K562 (cell line): Measurements from ENCODE around the gene HACE1. TPM values are rescaled to one million over a fixed set of nuclear protein-coding genes. Genes with fewer than 3 reads are reported as not detected.

Source experiments
- ATF1 ChIP-seq, 2 experiments: fragments of 450-650 bp in 1 of 2; IDR thresholded peaks; 2 replicates each; pipeline ENCODE4 v1.6.1; 2016; ENCODE audit warnings: missing compliant biosample characterization in 1 of 2, missing genetic modification characterization in 1 of 2
- ATF7 ChIP-seq: fragments of 450-650 bp; IDR thresholded peaks from 2 replicates; pipeline ENCODE4 v1.7.1; 2014; ENCODE audit warnings: mild to moderate bottlenecking, moderate library complexity
- CHD4 ChIP-seq: fragments of 200-600 bp; sonication (generic); IDR thresholded peaks from 3 replicates; pipeline ENCODE4 v1.6.1; 2012; ENCODE audit warnings: low read depth, mild to moderate bottlenecking, mixed read lengths, low read length, inconsistent platforms; ENCODE audit not compliant: insufficient read depth, insufficient replicate concordance, poor library complexity, severe bottlenecking
- CTCF ChIP-seq, 3 experiments: IDR thresholded peaks in 2 of 3; conservative IDR thresholded peaks in 1 of 3; 2 replicates each; pipeline ENCODE4 v1.5.1; 2011 to 2012; ENCODE audit warnings: low read length in 3 of 3, mild to moderate bottlenecking in 3 of 3, control low read depth in 2 of 3, improper control_type of control experiment in 1 of 3, inconsistent platforms in 1 of 3, low read depth in 1 of 3, mixed read lengths in 1 of 3, moderate library complexity in 1 of 3; ENCODE audit not compliant: insufficient read depth in 2 of 3
- ELK3 ChIP-seq: fragments of 450-650 bp; formaldehyde crosslinking; IDR thresholded peaks from 2 replicates; pipeline ENCODE4 v1.4.0; 2020; ENCODE audit warnings: mild to moderate bottlenecking
- HMGN3 ChIP-seq: IDR thresholded peaks from 2 replicates; pipeline ENCODE4 v1.6.1; 2011; ENCODE audit warnings: borderline replicate concordance, low read depth, mild to moderate bottlenecking, mixed read lengths, low read length; ENCODE audit not compliant: insufficient read length; ENCODE audit errors: extremely low read depth
- NEUROD1 ChIP-seq: fragments of 150-350 bp; IDR thresholded peaks from 2 replicates; pipeline ENCODE4 v1.6.1; 2014; ENCODE audit warnings: borderline replicate concordance, low read length, low read depth; ENCODE audit not compliant: partially characterized antibody
- POLR2G ChIP-seq: fragments of 200-400 bp; formaldehyde crosslinking; IDR thresholded peaks from 2 replicates; pipeline ENCODE4 v1.6.1; 2017; ENCODE audit warnings: low read depth, mild to moderate bottlenecking, antibody characterized with exemption, low read length, moderate library complexity
- SNIP1 ChIP-seq: fragments of 450-650 bp; IDR thresholded peaks from 2 replicates; pipeline ENCODE4 v1.7.1; 2017; ENCODE audit warnings: low read depth, mild to moderate bottlenecking
- ZBTB1 ChIP-seq: sonication (generic); formaldehyde crosslinking; IDR thresholded peaks from 2 replicates; pipeline ENCODE4 v1.8.1; 2023; ENCODE audit warnings: missing genetic modification reagents, low read depth, mild to moderate bottlenecking, borderline replicate concordance
- ZKSCAN3 ChIP-seq: fragments of 250-450 bp; sonication (Bioruptor Pico); IDR thresholded peaks from 2 replicates; pipeline ENCODE4 v1.4.0; 2020
- polyA plus RNA-seq, 8 experiments: library from polyadenylated mRNA; depleted of rRNA in 4 of 8; stranded (reverse) in 5 of 8; unstranded in 3 of 8; fragments of >200 nt; fragmentation: Nextera tagmentation in 2 of 8; fragmentation: Illumina TruSeq in 1 of 8; extraction: Ambion mirVana in 2 of 8; extraction: Trizol in 1 of 8; gene quantifications; 2 replicates each; pipeline versions ENCODE4 v1.2.1 to v1.2.3, GENCODE V29; 2011 to 2014; ENCODE audit warnings: inconsistent platforms in 1 of 8, missing spikeins in 1 of 8
- total RNA-seq, 7 experiments: library from RNA; depleted of rRNA in 6 of 7; stranded (reverse); fragments of >200 nt in 6 of 7; fragmentation: Illumina TruSeq in 2 of 7; extraction: Trizol in 2 of 7; gene quantifications; 2 replicates each; pipeline versions ENCODE4 v1.2.1 to v1.2.3, GENCODE V29; 2011 to 2021; ENCODE audit warnings: low replicate concordance in 1 of 7
- TF ChIP-seq, protein P1 (sequence below): fragments of 450-650 bp; IDR thresholded peaks from 2 replicates; pipeline ENCODE4 v1.6.1; 2016; ENCODE audit warnings: low read depth

HACE1 gene
- total and polyA plus RNA-seq, 9 of the 15 experiments (the other 6 are each of a cell fraction or from before 2014, with no cell fraction given) = 3.6 to 19.9 (median 9.1) TPM

GRCh38 chr6:104859225-104860146, at the start of gene HACE1 (continued):
- TF ChIP-seq ZBTB1 (peak; percentile 68; the same call in 1 of the 2 replicates), POLR2G (peak; percentile 86), CTCF (IDR thresholded peaks at IDR 0.05 in 2 of 3, conservative IDR thresholded peaks at IDR 0.05 in 1 of 3; ENCODE audit: insufficient read depth in 2 of 3, low read depth in 1 of 3, low read length in 3 of 3) (peak in 1 of 3 experiments; percentile 38; a peak in 2 of 6 replicates), NEUROD1 (no peak), ATF1 (CRISPR knock-in tag; IDR thresholded peaks at IDR 0.05) (peak; percentile 52; the same call in 1 of the 2 replicates), ATF1 (tag; IDR thresholded peaks at IDR 0.05) (peak; percentile 93), ATF7 (peak; percentile 86), SNIP1 (no peak), ELK3 (no peak), ZKSCAN3 (CRISPR knock-in tag) (no peak), CHD4 (no peak), HMGN3 (peak; percentile 68)
- TF ChIP-seq, protein P1, sequence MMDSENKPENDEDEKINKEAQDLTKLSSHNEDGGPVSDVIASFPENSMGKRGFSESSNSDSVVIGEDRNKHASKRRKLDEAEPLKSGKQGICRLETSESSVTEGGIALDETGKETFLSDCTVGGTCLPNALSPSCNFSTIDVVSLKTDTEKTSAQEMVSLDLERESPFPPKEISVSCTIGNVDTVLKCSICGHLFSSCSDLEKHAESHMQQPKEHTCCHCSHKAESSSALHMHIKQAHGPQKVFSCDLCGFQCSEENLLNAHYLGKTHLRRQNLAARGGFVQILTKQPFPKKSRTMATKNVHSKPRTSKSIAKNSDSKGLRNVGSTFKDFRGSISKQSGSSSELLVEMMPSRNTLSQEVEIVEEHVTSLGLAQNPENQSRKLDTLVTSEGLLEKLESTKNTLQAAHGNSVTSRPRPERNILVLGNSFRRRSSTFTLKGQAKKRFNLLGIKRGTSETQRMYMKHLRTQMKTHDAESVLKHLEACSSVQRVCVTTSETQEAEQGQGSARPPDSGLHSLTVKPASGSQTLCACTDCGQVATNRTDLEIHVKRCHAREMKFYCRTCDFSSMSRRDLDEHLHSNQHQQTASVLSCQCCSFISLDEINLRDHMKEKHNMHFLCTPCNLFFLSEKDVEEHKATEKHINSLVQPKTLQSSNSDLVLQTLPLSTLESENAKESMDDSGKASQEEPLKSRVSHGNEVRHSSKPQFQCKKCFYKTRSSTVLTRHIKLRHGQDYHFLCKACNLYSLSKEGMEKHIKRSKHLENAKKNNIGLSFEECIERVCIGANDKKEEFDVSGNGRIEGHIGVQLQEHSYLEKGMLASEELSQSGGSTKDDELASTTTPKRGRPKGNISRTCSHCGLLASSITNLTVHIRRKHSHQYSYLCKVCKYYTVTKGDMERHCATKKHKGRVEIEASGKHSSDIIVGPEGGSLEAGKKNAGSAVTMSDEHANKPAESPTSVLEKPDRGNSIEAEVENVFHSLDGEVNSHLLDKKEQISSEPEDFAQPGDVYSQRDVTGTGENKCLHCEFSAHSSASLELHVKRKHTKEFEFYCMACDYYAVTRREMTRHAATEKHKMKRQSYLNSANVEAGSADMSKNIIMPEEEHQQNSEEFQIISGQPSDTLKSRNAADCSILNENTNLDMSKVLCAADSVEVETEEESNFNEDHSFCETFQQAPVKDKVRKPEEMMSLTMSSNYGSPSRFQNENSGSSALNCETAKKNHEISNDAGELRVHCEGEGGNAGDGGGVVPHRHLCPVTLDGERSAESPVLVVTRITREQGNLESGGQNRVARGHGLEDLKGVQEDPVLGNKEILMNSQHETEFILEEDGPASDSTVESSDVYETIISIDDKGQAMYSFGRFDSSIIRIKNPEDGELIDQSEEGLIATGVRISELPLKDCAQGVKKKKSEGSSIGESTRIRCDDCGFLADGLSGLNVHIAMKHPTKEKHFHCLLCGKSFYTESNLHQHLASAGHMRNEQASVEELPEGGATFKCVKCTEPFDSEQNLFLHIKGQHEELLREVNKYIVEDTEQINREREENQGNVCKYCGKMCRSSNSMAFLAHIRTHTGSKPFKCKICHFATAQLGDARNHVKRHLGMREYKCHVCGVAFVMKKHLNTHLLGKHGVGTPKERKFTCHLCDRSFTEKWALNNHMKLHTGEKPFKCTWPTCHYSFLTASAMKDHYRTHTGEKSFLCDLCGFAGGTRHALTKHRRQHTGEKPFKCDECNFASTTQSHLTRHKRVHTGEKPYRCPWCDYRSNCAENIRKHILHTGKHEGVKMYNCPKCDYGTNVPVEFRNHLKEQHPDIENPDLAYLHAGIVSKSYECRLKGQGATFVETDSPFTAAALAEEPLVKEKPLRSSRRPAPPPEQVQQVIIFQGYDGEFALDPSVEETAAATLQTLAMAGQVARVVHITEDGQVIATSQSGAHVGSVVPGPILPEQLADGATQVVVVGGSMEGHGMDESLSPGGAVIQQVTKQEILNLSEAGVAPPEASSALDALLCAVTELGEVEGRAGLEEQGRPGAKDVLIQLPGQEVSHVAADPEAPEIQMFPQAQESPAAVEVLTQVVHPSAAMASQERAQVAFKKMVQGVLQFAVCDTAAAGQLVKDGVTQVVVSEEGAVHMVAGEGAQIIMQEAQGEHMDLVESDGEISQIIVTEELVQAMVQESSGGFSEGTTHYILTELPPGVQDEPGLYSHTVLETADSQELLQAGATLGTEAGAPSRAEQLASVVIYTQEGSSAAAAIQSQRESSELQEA = no peak
